HepG2 (cell line): ENCODE results near the gene USE1. TPM values are rescaled to one million over a fixed set of nuclear protein-coding genes. Genes with fewer than 3 reads are reported as not detected.

ENCODE experiments used
- ARID4A ChIP-seq: sonication (generic); formaldehyde crosslinking; IDR thresholded peaks from 2 replicates; pipeline ENCODE4 v1.5.0; 2020; ENCODE audit warnings: mild to moderate bottlenecking, missing genetic modification reagents, borderline replicate concordance
- ATM ChIP-seq: fragments of 450-650 bp; IDR thresholded peaks from 2 replicates; pipeline ENCODE4 v1.7.1; 2017; ENCODE audit warnings: mild to moderate bottlenecking, borderline replicate concordance
- DPF2 ChIP-seq: sonication (generic); formaldehyde crosslinking; IDR thresholded peaks from 2 replicates; pipeline ENCODE4 v1.4.0; 2020; ENCODE audit warnings: mild to moderate bottlenecking, low read depth, missing genetic modification reagents, borderline replicate concordance
- FOXO1 ChIP-seq: sonication (generic); formaldehyde crosslinking; IDR thresholded peaks from 2 replicates; pipeline ENCODE4 v1.4.0; 2020; ENCODE audit warnings: missing genetic modification reagents
- HNF1B ChIP-seq: sonication (generic); formaldehyde crosslinking; IDR thresholded peaks from 2 replicates; pipeline ENCODE4 v1.5.1; 2020; ENCODE audit warnings: mild to moderate bottlenecking, moderate library complexity, missing genetic modification reagents
- PPARG ChIP-seq: conservative IDR thresholded peaks from 2 replicates; pipeline ENCODE4 v1.6.1; 2016; ENCODE audit warnings: missing biosample characterization, missing genetic modification reagents
- SAFB2 ChIP-seq: sonication (generic); formaldehyde crosslinking; IDR thresholded peaks from 2 replicates; pipeline ENCODE4 v1.5.1; 2020; ENCODE audit warnings: missing genetic modification reagents, low read depth, mild to moderate bottlenecking, borderline replicate concordance
- TAF1 ChIP-seq: sonication (generic); formaldehyde crosslinking; IDR thresholded peaks from 2 replicates; pipeline ENCODE4 v1.4.0; 2020; ENCODE audit warnings: missing genetic modification reagents
- YEATS2 ChIP-seq: sonication (generic); formaldehyde crosslinking; IDR thresholded peaks from 2 replicates; pipeline ENCODE4 v1.4.0; 2020; ENCODE audit warnings: missing genetic modification reagents, borderline replicate concordance
- ZFP1 ChIP-seq: IDR thresholded peaks from 2 replicates; pipeline ENCODE4 v1.6.1; 2016
- ZNF12 ChIP-seq: sonication (generic); formaldehyde crosslinking; IDR thresholded peaks from 2 replicates; pipeline ENCODE4 v1.5.0; 2020; ENCODE audit warnings: missing genetic modification reagents
- ZNF281 ChIP-seq: sonication (generic); formaldehyde crosslinking; IDR thresholded peaks from 2 replicates; pipeline ENCODE4 v1.4.0; 2020; ENCODE audit warnings: missing genetic modification reagents, borderline replicate concordance
- ZNF292 ChIP-seq: sonication (generic); formaldehyde crosslinking; IDR thresholded peaks from 2 replicates; pipeline ENCODE4 v1.8.1; 2022; ENCODE audit warnings: mild to moderate bottlenecking, low read depth, missing genetic modification reagents, borderline replicate concordance
- ZNF468 ChIP-seq: sonication (generic); formaldehyde crosslinking; IDR thresholded peaks from 2 replicates; pipeline ENCODE4 v1.8.0; 2022; ENCODE audit warnings: mild to moderate bottlenecking, moderate library complexity, missing genetic modification reagents
- ZNF740 ChIP-seq: sonication (generic); formaldehyde crosslinking; IDR thresholded peaks from 2 replicates; pipeline ENCODE4 v1.4.0; 2020; ENCODE audit warnings: missing genetic modification reagents
- ZXDC ChIP-seq: sonication (generic); formaldehyde crosslinking; IDR thresholded peaks from 2 replicates; pipeline ENCODE4 v1.5.0; 2020; ENCODE audit warnings: mild to moderate bottlenecking, missing genetic modification reagents
- polyA plus RNA-seq, 8 experiments: library from polyadenylated mRNA; depleted of rRNA in 3 of 8; stranded (reverse) in 7 of 8; unstranded in 1 of 8; fragments of >200 nt; fragmentation: Illumina TruSeq in 4 of 8; extraction: Trizol in 4 of 8; gene quantifications; 2 replicates each; pipeline versions ENCODE4 v1.2.1 to v1.2.3, GENCODE V29; 2011 to 2016; ENCODE audit warnings: low read depth in 4 of 8, missing spikeins in 1 of 8, mixed read lengths in 1 of 8; ENCODE audit not compliant: insufficient read depth in 1 of 8
- total RNA-seq, 5 experiments: library from RNA; depleted of rRNA; stranded (reverse); fragments of >200 nt; fragmentation: Illumina TruSeq; extraction: Trizol; gene quantifications; 2 replicates each; pipeline ENCODE4 v1.2.3, GENCODE V29; 2016; ENCODE audit warnings: low read depth in 1 of 5

The USE1 gene
- total and polyA plus RNA-seq, 2 of the 13 experiments (the other 11 are each of a cell fraction or from before 2014, with no cell fraction given): 9.9 to 17.6 TPM

- 0 out of 2 replicates have a peak, but pooled peaks have one; percentile 43 for TF ChIP-seq ZNF468 (CRISPR knock-in tag)
- TF ChIP-seq SAFB2 (CRISPR knock-in tag): peak; percentile 21; the same call in 1 of the 2 replicates
- TF ChIP-seq TAF1: peak; percentile 96
- TF ChIP-seq DPF2 (CRISPR knock-in tag): no peak
- TF ChIP-seq HNF1B: peak; percentile 82
- peak; percentile 85; the same call in 1 of the 2 replicates for TF ChIP-seq ARID4A (CRISPR knock-in tag)
- no peak for TF ChIP-seq ATM
- TF ChIP-seq ZNF740 (CRISPR knock-in tag): peak; percentile 25; the same call in 1 of the 2 replicates
- peak; percentile 86 for TF ChIP-seq YEATS2 (CRISPR knock-in tag)
- peak; percentile 83 for TF ChIP-seq ZNF281 (CRISPR knock-in tag)
- peak; percentile 72; the same call in 1 of the 2 replicates for TF ChIP-seq ZXDC
- no peak for TF ChIP-seq ZNF12
- TF ChIP-seq FOXO1: peak; percentile 70
- TF ChIP-seq ZFP1 (CRISPR knock-in tag): no peak
- TF ChIP-seq ZNF292: no peak
- no peak; the same call in 1 of the 2 replicates for TF ChIP-seq PPARG (CRISPR knock-in tag)
These were observed at the start of gene USE1 (continued) for GRCh38 chr19:17215127-17215971.
